Stimulated activated CD8-positive, alpha-beta memory T cell treated with anti-CD3 and anti-CD28 coated beads, Interleukin-2, amount 100 ng/mL, for 1 hour (primary cell): ENCODE results near the gene GLT1D1.

Source experiments
- DNase-seq, 2 donors: peaks; one replicate each; pipeline ENCODE4 v3.0.0-alpha.2; 2020; ENCODE audit warnings: low read depth in 2 of 2

Gene GLT1D1

DNA sequence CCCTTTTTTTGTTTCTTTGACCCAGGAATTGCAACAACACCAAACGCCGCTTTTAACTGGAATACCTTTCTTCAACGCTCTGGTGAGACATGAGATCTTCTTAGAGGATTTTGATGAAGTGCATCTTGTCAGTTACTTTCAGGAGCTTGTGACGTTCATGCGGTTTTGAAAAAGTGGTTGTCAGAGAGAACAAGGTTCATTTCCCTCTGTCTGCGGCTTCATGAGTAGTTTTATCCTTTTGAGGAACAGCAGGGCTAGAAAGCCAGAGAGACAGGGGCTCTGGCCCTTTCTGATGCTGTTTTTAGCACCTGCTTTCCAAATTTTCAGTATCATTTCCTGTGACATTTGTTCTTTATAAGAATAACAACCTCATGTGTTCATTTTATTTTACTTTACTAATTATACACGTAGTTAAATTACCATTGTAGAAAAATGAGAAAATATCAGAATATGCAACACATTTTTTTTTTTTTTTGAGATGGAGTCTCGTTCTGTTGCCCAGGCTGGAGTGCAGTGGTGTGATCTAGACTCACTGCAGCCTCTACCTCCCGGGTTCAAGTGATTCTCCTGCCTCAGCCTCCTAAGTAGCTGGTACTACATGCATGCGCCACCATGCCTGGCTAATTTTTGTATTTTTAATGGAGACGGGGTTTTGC is 61.8 kb downstream of the GLT1D1 start:
- DNase-seq = no peak

DNA sequence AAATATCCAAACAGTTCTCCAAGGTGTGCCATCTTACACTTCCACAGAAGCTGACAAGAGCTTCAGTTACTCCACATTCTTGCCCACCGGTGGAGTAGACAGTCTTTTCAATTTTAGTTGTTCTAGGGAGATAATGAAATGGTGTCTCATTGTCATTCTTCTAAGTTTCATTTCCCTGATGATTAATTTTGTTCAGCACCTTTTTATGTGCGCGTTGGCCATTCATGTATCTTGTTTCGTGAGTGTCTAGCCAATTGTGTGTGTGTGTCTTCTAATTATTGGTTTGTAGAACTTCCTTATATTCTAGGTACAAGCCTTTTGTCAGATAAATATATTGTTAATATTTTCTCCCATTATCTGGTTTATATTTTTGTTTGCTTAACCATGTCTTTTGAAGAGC is 63.1 kb downstream of the GLT1D1 start:
- no peak for DNase-seq

DNA sequence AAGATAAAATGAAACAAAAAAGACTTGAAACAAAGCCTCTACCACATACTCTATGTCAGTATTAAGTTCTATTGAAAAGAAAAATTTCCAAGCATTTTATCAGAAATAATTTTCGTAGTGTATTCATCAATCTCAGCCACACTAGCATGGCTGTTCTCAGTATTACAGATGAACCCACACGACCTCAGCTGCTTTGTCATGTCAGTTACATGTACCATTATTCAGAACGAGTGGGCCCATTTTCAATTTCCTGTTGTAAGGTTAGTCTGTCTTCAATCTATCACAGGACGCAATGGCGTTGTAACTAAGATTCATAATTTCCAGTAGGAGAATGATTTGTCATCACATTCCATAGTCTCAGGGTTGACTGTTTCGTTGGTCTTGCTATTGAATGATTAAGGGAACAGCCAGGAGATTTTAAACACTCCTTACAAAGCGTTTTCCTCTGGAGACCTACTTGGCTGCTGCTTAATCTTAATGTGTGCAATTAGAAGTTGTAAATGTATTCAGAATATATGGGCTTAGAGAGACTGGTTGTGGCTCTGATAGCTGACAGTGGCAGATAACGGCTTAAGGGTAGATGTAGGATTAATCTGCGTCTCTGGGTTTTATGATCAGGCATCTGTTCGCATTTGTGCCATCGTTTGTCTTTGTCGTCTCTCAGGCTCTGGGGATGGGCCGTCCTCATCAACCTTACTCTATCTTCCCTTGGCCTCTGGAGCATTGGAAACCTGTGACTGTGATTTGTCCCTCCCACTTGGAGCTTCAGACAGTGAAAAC is 65.4 kb downstream of the GLT1D1 start:
- no peak for DNase-seq

DNA sequence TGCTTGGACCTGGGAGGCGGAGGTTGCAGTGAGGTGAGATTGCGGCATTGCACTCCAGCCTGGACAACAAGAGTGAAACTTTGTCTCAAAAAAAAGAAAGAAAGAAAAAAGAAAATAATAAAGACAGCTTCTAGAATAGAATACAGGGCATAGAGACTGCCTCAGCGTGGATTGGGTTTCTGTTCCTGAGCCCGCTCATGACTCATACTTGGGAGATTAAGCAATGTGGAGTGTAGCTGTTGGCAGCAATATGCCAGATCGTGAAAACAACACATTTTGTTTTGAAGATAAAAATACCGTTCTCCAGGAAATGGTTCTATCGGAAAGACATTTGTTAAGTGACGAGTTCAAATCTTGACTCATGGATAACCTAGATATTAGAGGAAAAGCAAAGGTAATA is 67.2 kb downstream of the GLT1D1 start:
- no peak for DNase-seq

DNA sequence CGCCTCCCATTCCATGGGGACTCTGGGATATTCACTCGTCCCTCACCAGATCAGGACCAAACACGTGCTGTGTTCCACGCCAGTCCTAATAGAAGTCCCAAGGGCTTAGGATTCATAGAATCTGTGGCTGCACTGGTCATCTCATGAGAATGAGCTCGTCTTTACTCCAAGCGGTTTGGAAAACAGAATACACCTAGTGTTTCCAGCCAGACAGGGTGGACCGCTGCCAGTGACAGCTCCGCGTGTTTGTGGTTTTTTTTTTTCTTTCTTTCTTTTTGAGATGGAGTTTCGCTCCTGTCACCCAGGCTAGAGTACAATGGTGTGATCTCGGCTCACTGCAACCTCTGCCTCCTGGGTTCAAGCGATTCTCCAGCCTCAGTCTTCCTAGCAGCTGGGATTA is 75.1 kb downstream of the GLT1D1 start:
- DNase-seq = no peak

DNA sequence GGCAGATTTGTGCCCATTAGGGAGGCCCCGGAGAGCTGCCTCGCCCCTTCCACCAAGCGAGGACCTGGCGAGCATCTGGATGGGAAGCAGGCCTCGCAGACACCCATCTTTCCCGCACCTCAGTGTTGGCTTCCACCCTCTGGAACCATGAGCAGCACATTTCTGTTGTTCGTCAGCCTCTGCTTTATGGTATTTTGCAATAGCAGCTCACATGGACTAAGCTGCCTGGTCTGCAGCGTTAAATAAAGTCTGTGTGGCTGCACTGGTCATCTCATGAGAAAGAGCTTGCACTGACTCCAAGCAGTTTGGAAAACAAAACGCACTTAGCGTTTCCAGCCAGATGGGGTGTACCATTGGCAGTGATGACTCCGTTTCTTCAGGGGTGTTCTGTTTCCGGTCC is 75.8 kb downstream of the GLT1D1 start:
- DNase-seq = no peak

DNA sequence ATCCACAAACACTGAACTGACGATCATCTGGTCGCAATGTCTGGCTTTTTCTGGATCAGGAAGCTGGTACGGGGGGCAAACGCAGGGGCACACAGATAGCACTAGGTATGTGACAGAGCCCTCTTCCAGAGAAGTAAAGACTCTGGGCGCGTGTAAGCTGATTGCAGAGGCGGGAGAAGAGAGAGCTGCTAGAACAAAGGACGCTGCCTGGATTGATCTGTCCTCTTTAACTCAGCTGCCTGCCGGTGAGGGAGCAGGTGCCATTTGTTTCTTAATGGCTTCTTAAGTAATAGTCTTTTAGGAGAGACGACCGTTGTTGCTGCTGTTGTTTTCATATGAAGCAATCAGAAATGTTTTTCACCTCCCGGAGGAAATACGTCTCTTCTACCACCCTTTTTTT is 77.3 kb downstream of the GLT1D1 start:
- DNase-seq = no peak

DNA sequence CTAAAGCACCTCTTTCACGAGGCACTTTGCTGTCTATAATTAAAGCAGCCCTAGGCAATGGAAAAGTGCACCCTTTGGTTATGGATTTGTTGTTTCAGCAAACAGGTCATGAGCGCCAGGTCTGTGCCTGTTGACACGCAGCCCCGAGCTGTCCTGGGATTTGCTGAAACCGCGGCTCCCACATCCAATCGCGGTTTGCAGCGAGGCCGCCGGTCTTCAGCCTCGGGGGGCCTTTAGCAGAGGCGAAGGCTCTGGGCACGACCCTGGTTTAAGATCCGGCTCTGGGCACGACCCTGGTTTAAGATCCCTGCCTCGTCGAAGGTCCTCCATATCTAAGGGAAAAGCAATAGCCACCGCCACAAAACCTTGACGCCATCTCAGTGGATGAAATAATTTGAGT is 79.2 kb downstream of the GLT1D1 start:
- no peak for DNase-seq

DNA sequence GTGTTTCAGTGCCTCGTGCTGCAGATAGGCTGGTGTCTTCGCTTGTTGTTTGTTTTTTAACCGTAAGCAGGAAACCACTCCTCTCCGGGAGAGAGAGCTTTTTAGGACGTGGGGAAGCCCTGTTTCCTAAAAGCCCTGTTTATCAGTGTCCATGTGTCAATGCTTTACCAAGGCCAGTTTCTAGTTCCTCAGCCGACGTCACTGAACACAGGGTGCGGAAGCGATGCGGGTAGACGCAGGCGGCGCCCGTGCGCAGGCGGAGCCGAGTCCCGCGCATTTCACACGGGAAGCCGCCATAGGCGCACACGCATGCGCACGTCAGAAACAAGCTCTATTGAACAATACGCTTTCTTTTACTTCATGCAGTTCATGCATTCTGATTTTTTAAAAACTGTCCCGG is 79.8 kb downstream of the GLT1D1 start:
- no peak for DNase-seq

DNA sequence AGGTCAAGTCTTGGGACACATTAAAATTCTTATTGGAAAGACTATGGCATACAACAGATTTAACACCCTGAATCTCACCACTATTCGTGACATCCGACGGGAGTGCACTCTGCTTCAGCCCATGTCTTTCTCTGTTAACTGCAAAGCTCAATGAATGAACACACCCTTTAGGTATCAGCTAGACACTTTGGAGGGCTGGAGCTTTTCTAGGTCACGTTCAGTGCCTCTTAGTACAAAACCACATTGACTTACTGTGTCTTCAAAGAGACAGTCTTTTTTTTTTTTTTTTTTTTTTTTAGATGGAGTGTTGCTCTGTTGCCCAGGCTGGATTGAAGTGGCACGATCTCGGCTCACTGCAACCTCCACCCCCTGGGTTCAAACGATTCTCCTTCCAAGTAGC is 80.6 kb downstream of the GLT1D1 start:
- no peak for DNase-seq

DNA sequence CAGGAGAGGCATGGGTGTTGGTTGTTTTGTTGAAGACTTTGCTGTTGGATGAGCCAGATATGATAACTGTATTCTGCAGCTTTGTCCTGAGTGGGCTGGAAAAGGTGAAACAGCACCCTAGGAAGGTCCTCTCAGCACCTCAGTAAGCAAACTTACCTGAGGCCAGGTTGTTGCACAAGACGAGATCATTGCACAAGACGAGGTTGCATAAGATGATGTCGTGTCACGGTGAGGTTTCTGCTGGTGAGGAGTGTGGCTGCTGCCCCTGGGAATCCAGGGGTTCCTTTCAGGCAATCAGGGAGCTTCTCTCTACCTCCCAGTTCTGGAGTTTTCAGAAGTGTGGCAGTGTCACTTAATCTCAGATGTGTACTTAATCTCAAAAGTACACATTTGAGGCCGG is 85.6 kb downstream of the GLT1D1 start:
- no peak for DNase-seq

DNA sequence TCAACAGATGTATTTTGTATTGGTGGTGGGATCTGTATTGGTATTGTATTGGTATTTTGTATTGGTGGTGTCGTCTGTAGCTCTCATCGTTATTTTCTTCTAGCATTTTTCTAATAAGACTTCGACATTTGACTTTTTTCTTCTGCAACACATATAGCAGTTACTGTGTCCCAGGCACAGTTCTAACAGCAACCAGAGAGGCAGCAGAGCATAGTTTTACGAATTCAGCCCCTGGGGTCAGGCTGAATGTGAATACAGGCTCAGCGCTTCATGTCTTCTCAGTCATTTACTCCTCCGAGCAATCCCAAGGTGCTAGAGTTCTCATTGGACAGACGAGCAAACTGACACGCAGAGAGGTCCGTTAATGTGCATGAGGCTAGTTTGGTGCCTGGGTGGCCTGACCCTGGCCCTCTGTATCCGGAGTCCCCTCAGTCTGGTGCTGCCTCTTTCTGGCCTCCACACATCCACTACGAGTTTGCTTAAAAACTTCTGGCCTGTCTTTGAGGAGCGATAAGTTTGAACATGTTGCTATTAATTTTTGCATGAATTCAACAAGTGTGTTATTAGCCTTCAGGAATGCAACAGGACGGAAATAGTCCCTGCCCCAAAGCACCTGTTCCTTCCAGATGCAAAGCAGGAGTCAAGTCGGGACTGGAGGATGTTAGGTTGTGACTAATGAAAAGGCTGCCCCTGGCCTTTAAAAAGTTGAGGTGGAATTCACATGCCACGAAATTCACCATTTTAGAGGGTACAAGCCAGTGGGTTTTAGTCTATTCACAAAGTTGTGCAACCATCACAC is 87.0 kb downstream of the GLT1D1 start:
- no peak for DNase-seq

DNA sequence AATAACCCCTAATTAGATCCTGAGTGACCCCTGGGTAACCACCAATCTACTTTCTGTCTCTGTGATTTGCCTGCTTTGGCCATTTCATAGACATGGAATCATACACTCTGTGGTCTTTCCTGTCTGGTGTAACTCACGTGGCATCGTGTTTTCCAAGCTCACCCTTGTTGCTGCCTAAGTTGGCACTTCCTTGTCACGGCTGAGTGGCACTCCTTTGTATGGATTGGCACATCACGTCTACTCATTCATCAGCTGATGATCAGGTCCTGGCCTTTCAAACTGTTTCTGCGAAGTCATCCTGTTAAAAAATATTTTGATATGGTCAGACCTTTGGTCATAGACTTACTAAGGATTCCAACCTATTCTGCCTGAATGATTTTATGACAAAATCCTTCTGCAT is 87.7 kb downstream of the GLT1D1 start:
- no peak for DNase-seq

DNA sequence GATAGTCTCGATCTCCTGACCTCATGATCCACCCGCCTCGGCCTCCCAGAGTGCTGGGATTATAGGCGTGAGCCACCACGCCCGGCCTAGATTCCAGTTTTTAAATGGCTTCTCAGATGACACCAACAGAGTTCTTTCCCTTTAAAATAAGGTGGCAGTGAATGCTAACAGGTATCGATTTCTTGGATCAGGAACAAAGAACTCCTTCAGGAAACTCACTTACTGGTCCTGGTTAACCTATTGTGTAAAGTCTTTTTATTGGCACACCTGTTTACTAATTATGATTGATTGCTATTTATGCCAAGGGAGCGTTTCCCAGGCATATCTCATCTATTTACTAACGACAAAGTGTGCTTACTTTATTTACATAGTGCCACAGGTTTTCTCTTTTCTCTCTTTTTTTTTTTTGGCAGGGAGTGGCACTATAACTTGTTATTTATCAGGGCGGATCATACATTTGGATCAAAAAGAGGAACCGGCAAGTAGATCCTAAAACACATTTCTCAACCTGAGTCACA is 89.7 kb downstream of the GLT1D1 start:
- DNase-seq = no peak

DNA sequence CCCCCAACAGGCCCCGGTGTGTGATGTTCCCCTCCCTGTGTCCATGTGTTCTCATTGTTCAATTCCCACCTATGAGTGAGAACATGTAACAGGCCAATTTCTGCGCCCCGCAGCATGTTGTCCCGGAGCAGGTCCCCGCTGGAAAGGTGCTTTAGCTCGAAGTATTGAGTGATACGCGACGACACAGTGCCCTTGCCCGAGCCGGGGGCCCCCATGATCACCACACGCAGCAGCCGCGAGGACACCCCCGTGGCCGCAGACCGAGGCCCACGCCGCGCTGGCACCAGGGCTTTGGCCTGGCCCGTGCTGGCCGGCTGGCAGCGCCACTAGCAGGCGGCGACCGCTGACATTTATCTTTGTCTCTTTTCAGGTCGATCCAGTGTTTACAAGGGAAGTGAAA is 91.7 kb downstream of the GLT1D1 start:
- DNase-seq = no peak

DNA sequence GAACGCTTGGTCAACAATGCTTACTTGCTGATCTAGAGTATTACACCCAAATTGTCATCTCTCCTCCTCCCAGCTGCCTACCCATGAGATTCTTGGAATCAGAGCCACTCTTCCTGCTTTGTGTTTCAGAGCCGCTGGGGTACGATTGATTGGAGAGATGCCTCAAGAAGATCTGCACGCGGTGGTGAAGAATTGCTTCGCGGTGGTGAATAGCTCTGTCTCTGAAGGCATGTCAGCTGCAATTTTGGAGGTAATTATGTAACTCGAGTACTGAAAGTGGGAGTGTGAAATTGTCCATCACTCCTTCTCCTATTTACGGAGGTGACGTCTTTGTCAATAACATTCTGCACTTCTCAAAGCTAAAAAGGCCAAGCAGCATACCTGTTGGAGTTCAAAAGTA is 93.9 kb downstream of the GLT1D1 start:
- no peak for DNase-seq

DNA sequence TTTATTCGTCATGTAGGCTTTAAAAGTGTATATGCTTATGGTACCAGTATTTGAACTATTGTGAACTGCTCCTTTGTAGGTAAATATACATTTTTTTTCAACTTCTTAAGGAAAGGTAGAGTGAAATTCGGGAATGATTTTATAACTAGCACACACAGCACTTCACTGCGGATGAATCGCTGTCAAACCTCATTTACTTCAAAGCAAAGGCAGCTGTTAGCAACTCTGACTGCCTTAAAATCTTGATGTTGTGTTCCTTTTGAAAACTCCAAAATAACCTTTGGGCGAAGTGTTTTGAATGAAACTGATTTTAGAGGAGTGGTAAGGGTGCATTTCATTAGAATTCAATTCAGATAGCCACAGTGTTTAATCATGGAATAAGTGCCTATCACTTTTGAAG is 95.8 kb downstream of the GLT1D1 start:
- no peak for DNase-seq

DNA sequence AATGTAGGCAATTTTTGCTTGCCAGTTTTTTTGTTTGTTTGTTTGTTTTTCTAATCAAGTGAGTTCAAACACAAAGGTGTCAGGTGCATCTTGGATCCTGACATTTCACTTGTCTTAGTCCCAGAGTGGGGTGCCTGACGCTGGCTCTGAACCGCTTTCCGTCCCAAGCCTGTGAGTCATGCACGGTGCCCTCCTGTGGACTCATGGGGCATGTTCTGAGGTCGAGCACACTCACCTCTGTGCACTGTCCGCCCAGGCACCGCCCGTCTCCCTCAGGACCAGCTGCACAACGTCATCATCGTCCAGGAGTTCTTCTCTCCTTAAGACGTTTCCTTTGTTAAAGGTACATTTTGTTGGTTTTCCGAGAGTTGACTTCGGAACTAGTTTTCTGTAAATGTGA is 98.2 kb downstream of the GLT1D1 start:
- no peak for DNase-seq

DNA sequence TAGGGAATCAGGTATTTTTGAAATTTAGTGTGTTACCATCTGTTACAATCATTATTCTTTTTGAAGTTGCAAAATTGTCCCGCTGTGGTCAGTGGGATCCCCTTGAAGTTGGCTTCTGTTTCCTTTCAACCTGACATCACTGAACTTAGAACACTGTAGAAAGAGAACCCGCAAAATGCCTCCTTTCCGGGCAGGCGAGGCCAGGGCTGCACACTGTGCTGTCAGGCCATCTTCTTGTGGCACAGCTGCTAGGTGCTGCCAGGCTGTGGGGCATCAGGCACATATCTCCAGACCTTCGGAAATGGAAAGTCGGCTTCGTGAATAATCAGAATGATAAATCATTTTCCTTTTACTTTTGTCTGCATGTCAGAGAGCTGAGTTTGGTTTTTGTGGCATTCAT is 103.5 kb downstream of the GLT1D1 start:
- DNase-seq = no peak

DNA sequence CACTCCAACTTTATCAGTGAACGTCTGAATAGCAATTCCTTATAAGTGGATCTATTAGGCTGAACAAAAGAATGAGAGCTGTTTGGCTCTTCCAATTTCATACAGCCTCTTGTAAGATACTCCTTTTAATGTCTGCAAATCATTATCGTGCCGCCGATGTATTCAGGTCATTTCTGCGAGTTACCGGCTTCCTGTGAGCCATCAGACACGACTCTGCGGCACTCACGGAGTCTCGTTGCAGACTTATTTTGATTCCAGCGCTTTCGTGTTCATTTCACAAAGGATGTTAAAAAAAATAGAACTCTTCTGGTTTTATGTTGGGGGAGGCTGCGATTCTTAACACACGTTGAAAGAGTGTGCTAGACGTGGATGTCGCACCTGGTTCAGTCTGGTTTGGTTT is 106.6 kb downstream of the GLT1D1 start:
- no peak for DNase-seq

DNA sequence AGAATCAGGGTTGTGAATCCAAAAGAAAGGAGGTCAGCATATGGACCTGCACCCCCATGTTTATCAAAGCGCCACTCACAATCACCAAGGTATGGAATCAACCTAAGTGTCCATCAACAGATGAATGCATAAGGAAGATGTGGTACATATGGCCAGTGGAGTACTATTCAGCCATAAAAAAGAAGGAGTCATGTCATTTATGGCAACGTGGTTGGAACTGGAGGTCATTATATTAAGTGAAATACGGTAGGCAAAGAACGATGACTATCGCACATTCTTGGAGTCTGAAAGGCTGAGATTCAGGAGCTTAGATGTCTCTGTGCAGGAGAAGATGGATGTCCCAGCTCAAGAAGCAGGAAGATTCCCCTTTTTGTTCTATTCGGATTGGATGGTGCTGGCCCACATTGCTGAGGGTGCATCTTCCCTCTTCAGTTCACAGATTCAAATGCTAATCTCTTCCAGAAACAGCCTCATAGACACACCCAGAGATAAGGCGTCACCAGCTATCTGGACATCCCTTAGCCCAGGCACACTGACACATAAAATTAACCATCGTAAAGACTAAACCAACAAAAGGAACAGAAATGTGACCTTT is 108.1 kb downstream of the GLT1D1 start:
- no peak for DNase-seq

DNA sequence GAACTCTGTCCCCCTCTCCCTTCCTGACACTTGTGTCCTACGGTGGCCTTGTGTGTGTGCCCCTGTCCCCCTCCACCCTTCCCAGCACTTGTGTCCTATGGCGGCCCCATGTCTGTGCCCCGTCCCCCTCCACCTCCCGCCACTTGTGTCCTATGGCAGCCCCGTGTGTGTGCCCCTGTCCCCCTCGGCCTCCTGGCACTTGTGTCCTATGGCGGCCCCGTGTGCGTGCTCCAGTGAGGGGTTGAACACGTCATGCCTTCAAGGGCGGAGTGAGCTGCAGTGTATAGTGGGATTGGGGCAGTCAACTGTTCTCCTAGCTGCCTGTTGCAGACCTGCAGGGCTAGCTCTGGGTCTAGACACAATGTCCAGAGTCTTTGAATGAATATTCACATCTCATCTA is 108.7 kb downstream of the GLT1D1 start:
- DNase-seq = no peak
